PFSK-1 (cell line): Measurements from ENCODE around the gene TMEM150B.

Experiments used
- FOXP2 ChIP-seq: optimal IDR thresholded peaks from 2 replicates; pipeline ENCODE3; 2011; ENCODE audit warnings: borderline replicate concordance, control low read depth, inconsistent platforms; ENCODE audit not compliant: insufficient read depth; ENCODE audit errors: extremely low read length, extremely low read depth
- POLR2AphosphoS5 ChIP-seq: IDR thresholded peaks from 2 replicates; pipeline ENCODE4 v1.6.1; 2012; ENCODE audit warnings: low read depth, mild to moderate bottlenecking, control low read depth, low read length, moderate library complexity
- REST ChIP-seq, 2 experiments: IDR thresholded peaks; 2 replicates each; pipeline versions ENCODE4 v1.6.1 to v1.8.0; 2011 to 2012; ENCODE audit warnings: low read depth in 2 of 2, low read length in 2 of 2, control low read depth in 1 of 2, inconsistent platforms in 1 of 2, mild to moderate bottlenecking in 1 of 2, moderate library complexity in 1 of 2; ENCODE audit not compliant: insufficient read depth in 1 of 2
- SIN3A ChIP-seq: IDR thresholded peaks from 2 replicates; pipeline ENCODE4 v1.6.1; 2012; ENCODE audit warnings: mild to moderate bottlenecking, low read length, moderate library complexity, borderline replicate concordance; ENCODE audit not compliant: insufficient read depth
- TAF1 ChIP-seq: IDR thresholded peaks from 2 replicates; pipeline ENCODE4 v1.6.1; 2012; ENCODE audit warnings: low read length, control low read depth, borderline replicate concordance; ENCODE audit not compliant: insufficient read depth

TMEM150B gene

GRCh38 chr19:55266404-55266803, 58.7 kb downstream of the TMEM150B start:
- TF ChIP-seq TAF1 (no peak), REST (IDR thresholded peaks at IDR 0.05; ENCODE audit: insufficient read depth in 1 of 2, low read depth in 2 of 2, low read length in 2 of 2) (no peak), SIN3A (no peak)

GRCh38 chr19:55265723-55266386, 59.3 kb downstream of the TMEM150B start:
- no peak for TF ChIP-seq POLR2AphosphoS5
- TF ChIP-seq TAF1: no peak
- TF ChIP-seq REST (IDR thresholded peaks at IDR 0.05; ENCODE audit: insufficient read depth in 1 of 2, low read depth in 2 of 2, low read length in 2 of 2): no peak
- TF ChIP-seq FOXP2: no peak
- TF ChIP-seq SIN3A: no peak

- TF ChIP-seq REST (IDR thresholded peaks at IDR 0.05; ENCODE audit: insufficient read depth in 1 of 2, low read depth in 2 of 2, low read length in 2 of 2) (no peak), POLR2AphosphoS5 (no peak), FOXP2 (no peak), TAF1 (no peak), SIN3A (no peak)
Measured at GRCh38 chr19:55265173-55265572, 60.0 kb downstream of the TMEM150B start.

GRCh38 chr19:55264531-55264930, 60.6 kb downstream of the TMEM150B start:
- TF ChIP-seq SIN3A (no peak), FOXP2 (no peak), POLR2AphosphoS5 (no peak), REST (IDR thresholded peaks at IDR 0.05; ENCODE audit: insufficient read depth in 1 of 2, low read depth in 2 of 2, low read length in 2 of 2) (no peak), TAF1 (no peak)
